HepG2 (cell line): Measurements from ENCODE around the gene CD4. TPM values are rescaled to one million over a fixed set of nuclear protein-coding genes. Genes with fewer than 3 reads are reported as not detected.
A peak's percentile ranks its signal among the peaks of the same experiment; 100 is the strongest.

Experiments
- CCAR2 ChIP-seq: fragments of 200-400 bp; formaldehyde crosslinking; optimal IDR thresholded peaks from 2 replicates; pipeline ENCODE3; 2018; ENCODE audit warnings: low read depth, mild to moderate bottlenecking, low read length, moderate library complexity
- GATAD1 ChIP-seq: IDR thresholded peaks from 2 replicates; pipeline ENCODE4 v1.6.1; 2016; ENCODE audit warnings: missing genetic modification reagents, missing compliant biosample characterization
- HNRNPK ChIP-seq: fragments of 200-400 bp; formaldehyde crosslinking; IDR thresholded peaks from 2 replicates; pipeline ENCODE4 v1.6.1; 2018; ENCODE audit warnings: low read length, low read depth, moderate library complexity, mild to moderate bottlenecking; ENCODE audit not compliant: poor library complexity, severe bottlenecking
- KDM5A ChIP-seq: fragments of 200-600 bp; sonication (generic); IDR thresholded peaks from 2 replicates; pipeline ENCODE4 v1.7.0; 2018; ENCODE audit warnings: antibody characterized with exemption, mild to moderate bottlenecking, low read length, borderline replicate concordance
- MTA3 ChIP-seq: sonication (generic); formaldehyde crosslinking; IDR thresholded peaks from 2 replicates; pipeline ENCODE4 v1.4.0; 2020; ENCODE audit warnings: missing genetic modification reagents
- MXD4 ChIP-seq: IDR thresholded peaks from 2 replicates; pipeline ENCODE4 v1.6.1; 2016; ENCODE audit warnings: mild to moderate bottlenecking, missing biosample characterization, missing genetic modification reagents
- NFRKB ChIP-seq: fragments of 450-650 bp; IDR thresholded peaks from 2 replicates; pipeline ENCODE4 v1.6.1; 2017
- NR2C2 ChIP-seq: sonication (generic); formaldehyde crosslinking; IDR thresholded peaks from 2 replicates; pipeline ENCODE4 v1.4.0; 2020; ENCODE audit warnings: missing genetic modification reagents, mild to moderate bottlenecking, moderate library complexity, borderline replicate concordance
- PCBP2 ChIP-seq: fragments of 200-400 bp; formaldehyde crosslinking; optimal IDR thresholded peaks from 2 replicates; pipeline ENCODE3; 2018; ENCODE audit warnings: low read length, low read depth; ENCODE audit not compliant: poor library complexity, severe bottlenecking
- PHF20 ChIP-seq: sonication (generic); formaldehyde crosslinking; IDR thresholded peaks from 2 replicates; pipeline ENCODE4 v1.5.0; 2020; ENCODE audit warnings: mild to moderate bottlenecking, missing genetic modification reagents
- PRPF4 ChIP-seq: fragments of 200-400 bp; formaldehyde crosslinking; IDR thresholded peaks from 2 replicates; pipeline ENCODE4 v1.6.1; 2016; ENCODE audit warnings: low read length, low read depth; ENCODE audit not compliant: poor library complexity, severe bottlenecking
- RXRB ChIP-seq: IDR thresholded peaks from 2 replicates; pipeline ENCODE4 v1.6.1; 2016; ENCODE audit warnings: borderline replicate concordance, missing genetic modification reagents, missing compliant biosample characterization
- SKIL ChIP-seq: sonication (generic); formaldehyde crosslinking; IDR thresholded peaks from 2 replicates; pipeline ENCODE4 v1.8.0; 2022; ENCODE audit warnings: missing genetic modification reagents, mild to moderate bottlenecking, moderate library complexity, borderline replicate concordance
- THAP11 ChIP-seq: IDR thresholded peaks from 2 replicates; pipeline ENCODE4 v1.6.1; 2016; ENCODE audit warnings: missing biosample characterization, missing genetic modification reagents
- TRIM24 ChIP-seq: sonication (generic); formaldehyde crosslinking; IDR thresholded peaks from 2 replicates; pipeline ENCODE4 v1.8.0; 2022; ENCODE audit warnings: mild to moderate bottlenecking, missing genetic modification reagents
- ZFAT ChIP-seq: sonication (generic); formaldehyde crosslinking; conservative IDR thresholded peaks from 2 replicates; pipeline ENCODE4 v1.8.1; 2023; ENCODE audit warnings: missing genetic modification reagents, inconsistent platforms
- ZNF160 ChIP-seq: sonication (generic); formaldehyde crosslinking; IDR thresholded peaks from 2 replicates; pipeline ENCODE4 v1.8.0; 2022; ENCODE audit warnings: mild to moderate bottlenecking, inconsistent platforms, missing genetic modification reagents
- ZNF264 ChIP-seq: sonication (generic); formaldehyde crosslinking; IDR thresholded peaks from 2 replicates; pipeline ENCODE4 v1.4.0; 2020; ENCODE audit warnings: missing genetic modification reagents
- ZNF687 ChIP-seq: sonication (generic); formaldehyde crosslinking; IDR thresholded peaks from 2 replicates; pipeline ENCODE4 v1.5.1; 2020; ENCODE audit warnings: mild to moderate bottlenecking, missing genetic modification reagents, moderate library complexity
- ZNF841 ChIP-seq: sonication (generic); formaldehyde crosslinking; IDR thresholded peaks from 2 replicates; pipeline ENCODE4 v1.8.1; 2023; ENCODE audit warnings: missing genetic modification reagents, borderline replicate concordance
- ZSCAN20 ChIP-seq: sonication (generic); formaldehyde crosslinking; IDR thresholded peaks from 2 replicates; pipeline ENCODE4 v1.4.0; 2020; ENCODE audit warnings: missing genetic modification reagents, mild to moderate bottlenecking, borderline replicate concordance
- polyA plus RNA-seq, 8 experiments: library from polyadenylated mRNA; depleted of rRNA in 3 of 8; stranded (reverse) in 7 of 8; unstranded in 1 of 8; fragments of >200 nt; fragmentation: Illumina TruSeq in 4 of 8; extraction: Trizol in 4 of 8; gene quantifications; 2 replicates each; pipeline versions ENCODE4 v1.2.1 to v1.2.3, GENCODE V29; 2011 to 2016; ENCODE audit warnings: low read depth in 4 of 8, missing spikeins in 1 of 8, mixed read lengths in 1 of 8; ENCODE audit not compliant: insufficient read depth in 1 of 8
- total RNA-seq, 5 experiments: library from RNA; depleted of rRNA; stranded (reverse); fragments of >200 nt; fragmentation: Illumina TruSeq; extraction: Trizol; gene quantifications; 2 replicates each; pipeline ENCODE4 v1.2.3, GENCODE V29; 2016; ENCODE audit warnings: low read depth in 1 of 5

CD4 gene
- total and polyA plus RNA-seq, 2 of the 13 experiments (the other 11 are each of a cell fraction or from before 2014, with no cell fraction given) = 0.07 to 0.95 TPM

- TF ChIP-seq ZNF687 (CRISPR knock-in tag) (no peak), HNRNPK (no peak), ZNF160 (no peak; the same call in 1 of the 2 replicates), NFRKB (no peak), MXD4 (CRISPR knock-in tag) (peak; percentile 32; the same call in 1 of the 2 replicates), PHF20 (CRISPR knock-in tag) (no peak), ZNF841 (CRISPR knock-in tag) (no peak), GATAD1 (CRISPR knock-in tag) (peak; percentile 86), MTA3 (CRISPR knock-in tag) (no peak), ZSCAN20 (CRISPR knock-in tag) (no peak; the same call in 1 of the 2 replicates), ZNF264 (CRISPR knock-in tag) (0 out of 2 replicates have a peak, but pooled peaks have one; percentile 35), KDM5A (peak; percentile 95), RXRB (CRISPR knock-in tag) (peak; percentile 17; the same call in 1 of the 2 replicates), ZFAT (no peak), SKIL (CRISPR knock-in tag) (no peak), CCAR2 (no peak), PCBP2 (no peak), TRIM24 (CRISPR knock-in tag) (no peak), THAP11 (CRISPR knock-in tag) (peak; percentile 73; the same call in 1 of the 2 replicates), PRPF4 (no peak), NR2C2 (CRISPR knock-in tag) (no peak; the same call in 1 of the 2 replicates)
Measured at GRCh38 chr12:6851153-6851920, 62.0 kb downstream of the CD4 start, which contains the start of gene CDCA3 (continued).
